ENCODE data around the gene HES3.

GRCh38 chr1:6268415-6268814 is 24.4 kb downstream of the HES3 start:
- TF ChIP-seq POLR2A (IDR thresholded peaks at IDR 0.05) (no peak), CTCF (IDR thresholded peaks at IDR 0.05) (no peak)

All from Peyer's patch (tissue), 4 donors.